HG03139 (cell line): ENCODE measurements around the gene ASB4.
"Not testable (repeated sequence)": the region's sequence is repeated elsewhere in the genome, so short reads cannot be mapped to it uniquely, and the experiment has no call there.

Experiments
- ATAC-seq: cut with Tn5 transposase; IDR thresholded peaks from one replicate; pipeline ENCODE4 v1.9.1; 2021; ENCODE audit not compliant: unreplicated experiment

Gene ASB4

DNA sequence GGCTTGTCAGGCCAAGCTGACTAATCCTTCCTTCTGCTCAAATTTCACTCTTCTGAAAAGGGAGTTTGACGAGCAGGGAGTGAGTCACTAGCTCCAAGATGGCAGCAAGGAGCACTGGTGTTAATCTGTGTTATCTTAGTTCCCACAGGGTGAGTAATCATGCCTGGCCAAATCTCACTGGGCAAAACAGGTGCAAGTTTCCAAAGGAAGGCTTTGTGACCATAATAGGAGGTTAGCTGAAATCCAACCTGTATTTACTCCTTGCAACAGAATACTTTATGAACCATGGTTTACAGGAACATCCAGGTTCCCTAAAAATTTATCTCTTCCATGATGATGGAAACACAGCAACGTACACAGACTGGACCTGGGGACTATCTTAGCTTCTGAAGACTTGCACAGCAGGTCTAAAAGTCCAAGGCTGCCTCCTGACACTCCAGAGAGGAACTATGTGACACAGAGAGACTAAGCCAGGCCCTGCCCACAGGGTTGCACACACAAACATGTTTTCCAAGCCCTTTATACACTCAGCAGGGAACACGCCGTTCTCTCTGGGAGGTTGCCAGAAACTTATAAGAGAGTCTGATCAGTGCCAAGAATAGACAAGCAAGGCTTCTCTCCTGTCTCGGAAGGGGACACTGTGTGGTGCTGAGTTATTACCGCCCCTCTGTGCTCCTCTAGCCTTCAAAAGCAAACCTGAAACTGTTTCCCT, 64.2 kb downstream of the ASB4 start:
- no peak for ATAC-seq

DNA sequence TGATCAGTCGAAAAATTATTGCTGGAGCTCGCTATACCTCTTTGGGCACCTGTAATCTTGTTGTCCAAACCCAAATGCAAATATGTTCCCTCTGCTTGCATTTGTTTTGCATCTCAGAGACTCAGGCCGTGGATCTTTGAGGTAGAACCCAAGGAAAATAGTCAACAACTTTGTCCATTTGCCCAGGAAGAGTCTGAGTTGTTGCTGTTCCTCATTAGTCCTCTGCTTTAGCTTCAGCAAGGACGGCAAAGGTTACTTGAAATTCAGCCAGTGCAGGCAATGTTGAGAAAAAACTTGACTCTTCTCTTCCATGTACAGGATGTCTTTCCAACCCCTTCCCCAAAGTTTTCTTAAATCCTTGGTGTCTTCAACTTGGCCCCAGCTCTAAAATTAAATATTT, 64.8 kb downstream of the ASB4 start:
- ATAC-seq = no peak

DNA sequence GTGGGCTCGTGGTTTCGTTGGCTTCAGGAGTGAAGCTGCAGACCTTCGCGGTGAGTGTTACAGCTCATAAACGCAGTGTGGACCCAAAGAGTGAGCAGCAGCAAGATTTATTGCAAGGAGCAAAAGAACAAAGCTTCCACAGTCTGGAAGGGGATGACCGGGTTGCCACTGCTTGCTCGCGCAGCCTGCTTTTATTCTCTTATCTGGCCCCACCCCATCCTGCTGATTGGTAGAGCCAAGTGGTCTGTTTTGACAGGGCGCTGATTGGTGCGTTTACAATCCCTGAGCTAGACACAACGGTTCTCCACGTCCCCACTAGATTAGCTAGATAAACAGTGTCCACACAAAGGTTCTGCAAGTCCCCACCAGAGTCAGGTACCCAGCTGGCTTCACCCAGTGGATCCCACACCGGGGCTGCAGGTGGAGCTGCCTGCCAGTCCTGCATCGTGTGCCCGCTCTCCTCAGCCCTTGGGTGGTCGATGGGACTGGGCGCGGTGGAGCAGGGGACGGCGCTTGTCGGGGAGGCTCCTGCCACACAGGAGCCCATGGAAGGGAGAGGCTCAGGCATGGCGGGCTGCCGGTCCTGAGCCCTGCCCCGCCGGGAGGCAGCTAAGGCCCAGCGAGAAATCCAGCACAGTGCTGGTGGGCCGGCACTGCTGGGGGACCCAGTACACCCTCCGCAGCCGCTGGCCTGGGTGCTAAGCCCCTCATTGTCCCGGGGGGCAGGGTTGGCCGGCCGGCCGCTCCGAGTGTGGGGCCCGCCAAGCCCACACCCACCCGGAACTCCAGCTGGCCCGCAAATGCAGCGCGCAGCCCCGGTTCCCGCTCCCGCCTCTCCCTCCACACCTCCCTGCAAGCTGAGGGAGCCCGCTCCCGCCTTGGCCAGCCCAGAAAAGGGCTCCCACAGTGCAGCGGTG, 66.5 kb downstream of the ASB4 start:
- ATAC-seq = not testable (repeated sequence)

DNA sequence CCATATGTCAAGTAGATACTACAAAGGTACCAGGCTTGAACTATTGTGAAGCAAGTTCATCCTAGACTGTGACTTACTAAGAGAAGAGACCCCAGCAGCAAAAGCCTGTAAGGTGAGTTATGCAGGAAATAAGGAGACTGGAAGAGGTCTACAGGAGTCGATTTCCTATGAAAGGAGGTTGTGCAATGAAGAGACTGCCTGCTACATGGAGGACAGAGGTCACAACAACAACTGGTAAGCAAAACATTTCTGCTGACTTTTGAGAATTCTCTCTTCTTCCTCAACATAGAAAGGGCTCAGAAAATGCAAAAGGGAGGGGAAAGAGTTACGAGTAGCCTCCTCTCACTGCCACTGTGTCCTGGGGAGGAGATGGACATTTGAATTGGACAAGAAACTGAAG, 68.2 kb downstream of the ASB4 start:
- no peak for ATAC-seq

DNA sequence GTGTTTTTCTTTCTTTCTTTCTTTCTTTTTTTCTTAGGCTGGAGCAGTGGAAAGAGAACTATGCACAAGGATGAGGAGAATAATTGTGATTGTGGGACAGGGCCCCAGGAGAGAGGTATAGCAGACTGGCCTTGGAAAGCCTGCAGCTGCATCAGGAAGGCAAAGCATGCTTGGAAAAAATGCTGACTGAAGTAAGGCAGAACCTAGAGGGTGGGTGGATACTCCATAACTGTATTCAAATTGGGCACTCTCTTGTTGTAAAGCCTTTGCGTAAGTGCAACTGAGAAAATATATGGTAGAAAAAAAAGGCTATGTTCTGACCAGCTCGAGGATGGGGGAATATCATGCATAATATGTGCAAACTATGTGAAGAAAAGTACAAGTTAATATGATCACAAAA, 71.0 kb downstream of the ASB4 start:
- no peak for ATAC-seq

DNA sequence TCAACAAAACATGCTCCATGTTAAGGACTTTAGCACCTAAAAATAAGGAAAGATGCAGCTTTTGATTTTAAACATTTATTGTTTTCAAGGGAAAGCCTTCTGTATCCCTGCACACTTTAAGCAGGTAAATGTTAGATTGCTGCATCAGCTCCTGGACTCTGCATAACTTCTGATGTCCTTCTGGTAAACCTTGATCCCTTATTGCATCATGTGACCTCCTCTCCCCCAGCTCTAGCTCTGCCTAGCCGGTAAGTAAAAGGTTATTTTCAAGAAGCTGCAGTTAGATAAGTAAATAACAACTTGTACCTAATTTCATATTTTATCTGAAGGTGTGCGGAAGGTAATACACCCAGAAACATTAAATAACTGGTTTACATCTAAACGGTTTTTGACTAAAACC, 73.1 kb downstream of the ASB4 start:
- no peak for ATAC-seq

DNA sequence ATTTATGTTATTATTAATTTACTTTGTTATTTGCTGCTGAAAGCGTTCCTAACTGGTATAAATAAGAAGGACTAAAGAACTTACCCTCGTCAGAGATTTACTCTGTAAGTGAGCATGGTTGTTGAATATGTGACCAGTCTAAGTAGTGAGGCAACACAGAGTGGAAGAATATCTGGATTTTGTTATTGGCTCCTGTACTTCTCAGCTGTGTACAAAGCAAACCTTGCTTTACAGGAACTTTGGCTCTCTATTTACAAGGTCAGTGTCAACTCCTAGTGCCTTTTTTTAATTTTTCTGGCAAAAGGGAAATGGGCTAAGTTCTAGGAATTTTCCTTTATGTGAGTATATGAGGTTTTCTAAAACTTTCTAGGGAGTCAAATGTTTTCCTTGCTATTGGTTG, 74.9 kb downstream of the ASB4 start:
- ATAC-seq = no peak

DNA sequence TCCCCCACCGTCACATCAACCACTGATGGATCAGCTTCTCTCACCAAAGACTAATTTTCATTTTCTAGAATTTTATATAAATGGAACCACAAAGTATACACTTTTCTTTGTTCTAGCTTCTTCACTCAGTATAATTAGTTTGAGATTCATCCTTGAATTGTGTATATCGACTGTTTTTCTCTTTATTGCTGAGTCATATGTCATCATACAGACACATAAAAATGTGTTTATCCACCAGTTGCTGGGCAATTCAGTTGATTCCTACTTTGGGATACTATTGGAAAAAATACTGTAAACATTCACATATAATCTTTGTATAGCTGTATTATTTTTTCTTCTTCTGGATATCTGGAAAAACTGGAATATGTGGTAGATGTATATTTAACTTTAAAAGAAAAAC, 84.0 kb downstream of the ASB4 start:
- ATAC-seq = no peak

DNA sequence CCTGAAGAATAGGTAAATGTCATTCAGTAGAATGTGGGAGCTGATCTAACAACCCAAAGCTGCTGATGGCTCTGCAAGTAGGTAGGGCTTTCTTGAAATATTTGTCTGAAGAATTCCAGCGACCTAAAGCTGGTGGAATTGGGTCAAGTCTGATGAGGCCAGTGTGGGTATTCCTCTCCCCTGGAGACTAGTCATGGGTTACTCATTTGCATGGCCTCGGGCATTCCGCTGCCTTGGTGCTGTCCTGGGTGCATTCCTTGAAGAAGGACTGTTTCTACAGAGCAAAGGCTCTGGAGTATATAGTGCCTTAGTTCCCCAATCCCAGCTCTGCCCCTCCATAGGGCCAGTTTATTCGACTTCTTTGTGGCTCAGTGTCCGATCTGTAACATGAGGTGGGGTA, 91.4 kb downstream of the ASB4 start:
- no peak for ATAC-seq

DNA sequence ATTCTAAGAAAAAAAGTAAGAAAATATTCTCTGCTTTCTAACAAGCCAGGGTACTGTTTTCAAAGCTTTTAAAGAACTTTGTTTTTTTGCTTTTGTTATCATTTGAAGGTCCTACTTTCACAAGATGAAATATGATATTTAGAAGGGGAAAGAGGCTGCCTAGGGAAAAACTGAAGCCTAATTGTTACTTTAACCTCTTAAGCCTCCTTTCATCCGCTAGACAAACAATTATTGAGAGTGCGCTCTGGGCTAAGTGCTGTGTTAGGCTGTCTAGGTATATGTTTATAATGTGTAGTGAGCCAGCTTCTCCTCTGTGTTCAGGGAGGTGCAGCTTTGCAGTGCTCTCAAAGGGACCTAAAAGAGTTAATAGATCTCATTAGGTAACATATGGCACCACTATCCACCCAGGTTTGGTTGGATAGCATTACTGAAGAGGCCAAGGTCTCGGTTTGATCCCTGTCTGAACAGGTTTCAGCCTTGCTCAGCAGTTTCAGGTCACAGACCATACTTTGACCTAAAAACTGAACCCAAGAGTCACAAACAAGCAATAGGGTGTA, 92.6 kb downstream of the ASB4 start:
- ATAC-seq = no peak

DNA sequence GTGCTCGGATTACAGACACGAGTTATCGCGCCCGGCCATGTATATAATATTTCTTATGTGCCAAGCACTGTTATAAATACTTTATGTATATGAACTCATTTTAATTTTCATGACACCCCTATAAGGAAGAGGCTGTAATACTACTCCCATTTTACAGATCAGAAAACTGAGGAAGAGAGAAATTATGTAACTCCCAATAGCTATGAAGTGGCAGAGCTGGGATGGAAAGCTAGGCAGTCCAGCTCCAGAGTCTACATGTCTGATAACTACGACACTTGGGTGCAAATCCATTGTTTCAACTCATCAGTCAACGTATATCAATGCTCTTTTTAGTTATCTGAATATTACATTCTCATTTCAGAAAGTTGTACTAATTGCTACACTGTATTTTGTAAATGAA, 93.6 kb downstream of the ASB4 start:
- no peak for ATAC-seq

DNA sequence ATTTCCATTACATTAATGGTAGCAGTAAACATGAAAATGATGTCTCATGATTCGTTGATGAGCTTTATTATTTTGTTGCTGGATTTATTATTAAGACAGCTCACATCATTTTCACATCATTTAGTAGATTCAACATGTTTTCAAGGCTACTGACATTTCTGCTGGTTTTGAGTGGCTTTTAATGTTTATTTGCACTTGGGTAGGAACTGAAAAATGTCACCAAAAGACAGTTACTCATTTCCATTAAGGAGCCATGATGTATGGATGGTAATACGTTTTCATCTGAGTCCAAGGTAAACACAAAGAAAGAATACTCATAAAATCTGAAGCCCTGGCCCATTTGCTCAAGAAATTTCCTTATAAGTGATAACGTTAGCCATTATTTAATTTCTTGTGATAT, 95.7 kb downstream of the ASB4 start:
- no peak for ATAC-seq

DNA sequence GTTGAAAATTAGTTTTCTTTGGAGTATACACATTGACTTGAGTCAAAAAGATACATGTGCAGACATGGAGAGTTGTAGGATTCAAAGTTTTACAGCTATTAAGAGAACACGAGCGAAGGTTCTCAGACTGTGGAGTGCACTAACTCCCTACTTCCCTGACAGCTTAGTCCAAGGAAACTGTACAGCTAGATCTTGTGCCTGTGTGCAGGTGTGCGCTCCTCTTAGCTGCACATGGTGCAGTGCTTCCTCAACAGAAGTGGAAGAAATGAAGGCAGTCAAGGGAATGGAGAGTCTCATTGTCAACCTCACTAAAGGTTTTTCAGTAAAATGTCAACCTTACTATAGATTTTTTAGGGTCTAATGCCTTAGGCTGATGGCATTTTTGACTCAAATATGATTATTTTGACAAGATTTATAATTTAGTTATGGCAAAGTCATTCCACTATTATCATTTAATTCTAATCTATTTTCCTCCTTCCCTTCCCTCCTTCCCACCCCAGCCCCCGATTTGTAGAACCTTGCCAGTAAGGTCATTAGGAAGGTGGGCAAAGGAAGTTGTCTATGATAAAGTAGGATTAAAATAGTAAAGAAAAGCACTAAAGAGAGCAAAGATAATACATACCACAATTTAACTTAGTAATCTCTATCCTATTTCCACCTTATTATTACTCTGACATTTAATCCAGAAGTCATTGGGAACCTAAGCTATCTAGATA, 97.0 kb downstream of the ASB4 start:
- ATAC-seq = no peak

DNA sequence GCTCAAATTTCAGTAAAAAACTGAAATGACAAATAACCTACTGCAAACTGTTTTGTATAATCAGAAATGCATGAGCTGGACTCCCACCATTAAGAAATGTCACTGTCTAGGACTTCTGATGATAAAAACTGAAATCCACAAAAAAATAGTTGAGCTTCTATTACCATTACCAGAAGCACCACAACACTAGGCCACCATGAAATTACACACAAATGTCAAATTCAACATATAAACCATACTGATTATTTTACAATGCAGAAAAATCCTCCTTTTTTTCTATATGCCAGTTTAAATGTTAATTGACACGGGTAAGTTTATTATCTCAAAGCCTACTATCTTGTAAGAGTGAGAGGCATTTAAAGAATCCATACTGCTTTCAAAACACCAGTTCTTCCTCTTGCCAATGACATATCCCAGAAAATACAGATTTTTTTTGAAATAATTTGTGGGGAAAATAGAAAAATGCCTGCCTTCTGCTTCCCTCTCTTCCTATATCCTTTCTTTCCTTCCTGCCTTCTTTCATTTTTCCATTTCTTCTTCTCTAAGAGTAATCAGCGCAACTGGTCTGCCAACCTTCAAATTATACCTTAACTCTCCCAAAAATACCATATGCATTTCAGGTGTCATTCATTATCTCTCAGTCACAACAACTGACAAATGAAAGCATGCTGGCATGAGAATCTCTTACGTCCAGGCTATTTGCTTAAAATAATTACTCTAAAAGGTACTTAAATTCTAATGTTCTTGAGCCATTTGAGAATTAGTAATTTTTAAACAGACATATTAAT, 98.3 kb downstream of the ASB4 start:
- no peak for ATAC-seq

DNA sequence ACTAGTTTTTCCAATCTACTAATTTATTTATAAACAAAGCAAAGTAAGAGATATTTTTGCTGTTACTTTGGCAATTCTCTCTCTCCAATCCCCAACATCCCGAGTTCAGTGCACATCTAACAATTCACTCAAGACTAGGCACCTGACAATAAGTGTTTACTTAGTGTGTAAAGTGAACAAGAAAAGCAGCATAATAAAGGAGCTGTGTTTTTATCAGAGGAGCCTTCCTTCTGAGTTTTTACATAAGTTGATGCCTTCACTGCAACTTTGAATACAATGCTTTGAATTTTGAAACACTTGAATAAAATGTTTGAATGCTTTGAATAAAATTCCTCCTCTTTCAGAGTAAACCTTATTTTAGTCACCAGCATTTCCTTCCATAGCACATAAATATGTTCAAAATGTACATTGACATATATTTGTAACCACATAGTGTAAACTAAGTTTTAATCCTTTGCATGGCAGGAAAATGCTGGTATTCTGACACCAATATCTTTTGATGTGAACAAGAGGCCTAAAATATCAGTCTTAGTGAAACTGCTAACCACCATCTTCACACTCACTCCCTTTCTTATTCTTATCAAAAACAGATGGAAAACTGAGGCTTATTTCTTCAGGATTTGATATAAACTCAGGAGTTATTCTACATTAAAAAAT, 99.2 kb downstream of the ASB4 start:
- no peak for ATAC-seq

DNA sequence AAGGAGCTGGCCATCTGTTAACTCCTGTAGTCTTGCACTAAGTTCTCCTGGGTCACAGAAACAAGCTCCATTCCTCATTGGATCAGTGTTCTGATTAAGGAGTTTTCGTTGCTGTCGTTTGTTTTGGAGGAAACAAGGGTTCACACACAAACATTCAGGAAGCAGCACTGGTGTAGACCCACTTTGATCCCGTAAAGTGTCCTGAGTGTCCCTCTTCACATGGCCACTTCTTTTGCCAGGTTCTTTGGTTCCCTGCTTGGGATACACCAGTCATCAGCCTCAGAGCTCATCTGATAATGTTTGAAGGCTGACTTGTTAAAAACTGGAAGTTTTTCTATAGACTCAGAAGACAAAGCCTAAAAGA, 99.7 kb downstream of the ASB4 start:
- ATAC-seq = no peak

DNA sequence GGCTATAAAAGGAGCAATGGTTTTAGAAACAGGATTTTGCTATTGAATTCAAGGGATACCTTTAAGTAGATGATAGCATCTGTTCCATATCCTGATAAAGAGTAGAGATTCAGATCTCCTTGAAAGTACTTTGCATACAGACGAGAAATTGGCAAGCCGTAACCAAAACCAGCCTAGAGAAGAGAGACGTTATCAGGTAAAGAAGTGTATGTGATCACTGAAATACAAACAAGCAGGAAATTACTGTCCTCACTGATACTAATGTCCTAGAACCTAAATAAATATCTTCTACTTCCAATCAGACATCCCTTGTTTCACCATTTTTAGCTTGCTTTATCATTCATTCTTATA, 101.2 kb downstream of the ASB4 start:
- ATAC-seq = no peak

DNA sequence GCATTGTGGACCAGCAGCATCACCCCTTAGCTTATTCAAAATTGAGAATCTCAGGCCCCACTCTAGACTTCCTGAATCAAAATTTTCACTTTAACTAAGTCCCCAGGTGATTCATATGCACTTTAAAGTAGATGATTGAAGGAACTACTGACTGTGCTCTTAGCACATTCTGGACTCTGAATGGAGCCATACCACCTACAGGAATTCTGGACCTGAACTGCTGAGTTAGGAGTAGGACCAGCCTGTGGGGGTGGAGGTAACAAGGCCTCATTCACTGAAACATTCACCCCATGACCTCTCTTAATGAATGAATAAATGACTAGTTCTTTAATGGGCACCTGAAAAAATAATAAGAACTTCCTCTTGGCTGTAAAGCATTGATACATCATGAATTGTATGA, 103.3 kb downstream of the ASB4 start:
- no peak for ATAC-seq

DNA sequence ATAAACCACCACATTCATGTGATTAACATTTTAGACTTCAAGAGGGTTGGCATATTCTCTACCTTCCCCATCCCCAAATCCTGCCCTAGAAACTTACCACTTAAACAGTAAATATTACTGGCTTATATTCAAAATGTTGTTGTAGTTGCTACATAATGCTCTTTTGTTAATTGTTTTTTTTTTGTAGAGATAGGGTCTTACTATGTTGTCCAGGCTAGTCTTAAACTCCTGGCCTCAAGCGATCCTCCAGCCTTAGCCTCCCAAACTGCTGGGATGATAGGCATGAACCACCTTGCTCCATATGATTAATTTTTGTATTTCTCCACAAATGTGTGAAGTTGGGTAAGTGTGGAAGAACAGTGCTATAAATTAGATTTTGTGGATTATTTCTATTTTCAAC, 104.0 kb downstream of the ASB4 start:
- ATAC-seq = no peak
